CMK (cell line): Measurements from ENCODE around the gene TMEM132E.
"Not testable (repeated sequence)": the region's sequence is repeated elsewhere in the genome, so short reads cannot be mapped to it uniquely, and the experiment has no call there.

Experiments
- DNase-seq: peaks from one replicate; pipeline ENCODE4 v3.0.0-alpha.2; 2010; ENCODE audit warnings: low read depth

The TMEM132E gene

GRCh38 chr17:34579017-34579946, at the start of gene TMEM132E:
Gene TMEM132E, plus strand, starts transcription at chr17:34579582. Its CDS starts 1,495 bp downstream, at chr17:34581077.
- no peak for DNase-seq

GRCh38 chr17:34530918-34531317, 48.5 kb upstream of the TMEM132E start:
- no peak for DNase-seq

GRCh38 chr17:34532281-34533065, 46.9 kb upstream of the TMEM132E start:
- no peak for DNase-seq

- no peak for DNase-seq
Observed at GRCh38 chr17:34533806-34534527, 45.4 kb upstream of the TMEM132E start.

GRCh38 chr17:34537445-34537844, 41.9 kb upstream of the TMEM132E start:
- no peak for DNase-seq

- DNase-seq = not testable (repeated sequence)
Observed at GRCh38 chr17:34538582-34538981, 40.8 kb upstream of the TMEM132E start.

- DNase-seq = no peak
Observed at GRCh38 chr17:34539881-34540280, 39.5 kb upstream of the TMEM132E start.

- DNase-seq = peak; percentile 61
Observed at GRCh38 chr17:34542700-34543336, 36.6 kb upstream of the TMEM132E start.

GRCh38 chr17:34547453-34548063, 31.8 kb upstream of the TMEM132E start:
- no peak for DNase-seq

GRCh38 chr17:34549966-34550365, 29.4 kb upstream of the TMEM132E start:
- no peak for DNase-seq

- DNase-seq = no peak
Observed at GRCh38 chr17:34553907-34554306, 25.5 kb upstream of the TMEM132E start.

- no peak for DNase-seq
Observed at GRCh38 chr17:34556384-34556783, 23.0 kb upstream of the TMEM132E start.

GRCh38 chr17:34556931-34557330, 22.5 kb upstream of the TMEM132E start:
- no peak for DNase-seq

- DNase-seq = no peak
Observed at GRCh38 chr17:34561328-34561727, 18.1 kb upstream of the TMEM132E start.

- no peak for DNase-seq
Observed at GRCh38 chr17:34562387-34562786, 17.0 kb upstream of the TMEM132E start.

- DNase-seq = no peak
Observed at GRCh38 chr17:34565713-34566112, 13.7 kb upstream of the TMEM132E start.

- no peak for DNase-seq
Observed at GRCh38 chr17:34566201-34566600, 13.2 kb upstream of the TMEM132E start.

- DNase-seq = no peak
Observed at GRCh38 chr17:34566873-34567272, 12.5 kb upstream of the TMEM132E start.

- no peak for DNase-seq
Observed at GRCh38 chr17:34567691-34568465, 11.5 kb upstream of the TMEM132E start.

- no peak for DNase-seq
Observed at GRCh38 chr17:34568953-34569352, 10.4 kb upstream of the TMEM132E start.

- DNase-seq = no peak
Observed at GRCh38 chr17:34569591-34569990, 9.8 kb upstream of the TMEM132E start.
